Left forelimb (tissue), 1 donor: Measurements from ENCODE around the gene PRUNE1.

Experiments
- DNase-seq: peaks from one replicate; pipeline ENCODE4 v3.0.0-alpha.2; 2018; ENCODE audit warnings: low spot score

PRUNE1 gene

DNA sequence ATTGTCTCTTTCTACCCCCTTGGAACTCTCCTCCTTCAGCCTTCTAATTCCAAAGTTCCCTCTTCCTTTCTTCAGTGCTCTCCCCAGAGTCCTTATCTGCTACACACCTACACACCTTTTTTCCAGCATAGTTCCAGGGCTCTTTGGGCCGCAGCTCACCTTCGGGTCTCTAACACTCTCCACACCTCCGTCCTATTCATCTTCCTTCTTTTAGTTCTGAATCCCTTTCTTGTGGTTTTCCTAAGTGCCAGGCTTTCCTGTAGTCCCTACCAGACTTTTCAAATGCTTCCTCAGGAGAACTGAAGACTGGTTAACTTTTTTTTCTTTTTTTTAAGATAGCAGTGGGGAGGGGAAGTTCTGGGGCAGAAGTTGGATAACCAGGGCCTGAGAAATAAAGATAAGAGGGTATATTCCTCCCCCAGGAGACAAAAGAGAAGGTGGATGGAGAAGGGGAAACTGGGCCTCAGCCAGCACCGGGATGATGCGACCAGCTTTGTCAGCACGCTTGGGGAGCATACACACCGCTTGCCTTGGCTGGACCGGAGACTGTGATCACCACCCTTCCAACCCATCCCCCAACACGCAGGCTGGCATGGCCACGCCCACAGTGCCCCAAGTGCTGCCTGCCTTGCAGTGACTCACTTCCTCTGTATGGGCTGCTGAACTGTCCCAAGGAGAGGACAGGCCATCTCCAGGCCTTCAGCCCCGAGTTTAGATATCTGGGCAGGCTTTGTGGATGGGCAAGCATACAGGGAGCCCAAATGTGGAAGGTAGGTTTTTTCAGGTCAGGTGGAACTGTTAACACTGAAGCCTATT lies 31.2 kb upstream of the PRUNE1 start:
- no peak for DNase-seq

DNA sequence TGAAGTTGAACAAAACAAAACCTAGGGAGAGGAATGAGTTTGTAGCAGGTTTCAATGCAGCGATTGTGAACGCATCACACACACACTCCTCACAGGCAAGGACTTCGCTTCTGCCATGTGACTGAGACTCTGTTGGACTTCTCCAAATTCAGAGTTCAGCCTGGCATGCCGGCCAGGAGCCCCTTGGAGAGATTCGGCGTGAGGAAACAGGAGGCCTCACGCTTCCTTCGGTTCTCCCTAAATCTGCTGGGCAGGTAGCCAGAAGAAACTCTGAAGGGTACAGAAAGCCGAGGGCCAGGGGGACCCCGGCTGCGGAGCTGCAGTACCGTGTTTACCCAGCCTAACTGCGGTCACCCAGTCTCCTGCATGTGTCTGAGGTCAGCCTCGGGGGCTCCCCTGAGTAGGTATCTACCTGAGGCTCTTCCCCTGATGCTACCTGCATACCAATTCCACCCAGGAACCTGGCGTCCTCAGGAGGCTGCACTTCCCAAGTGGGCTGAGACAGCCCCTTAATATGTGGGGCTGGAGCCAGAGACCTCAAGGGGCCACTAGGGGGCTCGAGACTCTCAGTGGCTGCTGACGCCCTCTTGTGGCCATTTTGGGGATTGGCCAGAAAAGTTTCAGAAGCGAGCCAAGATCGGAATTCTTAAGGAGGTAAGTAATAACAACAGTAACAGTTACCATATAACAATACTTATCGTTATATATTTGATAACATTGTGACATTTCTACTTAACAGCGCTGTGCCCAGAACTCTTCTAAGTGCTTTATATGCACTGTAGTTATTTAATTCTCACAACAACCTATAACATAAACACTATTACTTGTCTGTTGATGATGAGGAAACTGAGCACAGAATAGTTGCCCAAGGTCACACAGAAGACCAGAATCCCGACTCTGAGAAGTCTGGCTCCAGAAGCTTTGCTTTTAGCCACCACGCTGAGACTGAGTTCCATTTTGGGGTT lies 28.9 kb upstream of the PRUNE1 start:
- peak; percentile 91 for DNase-seq

DNA sequence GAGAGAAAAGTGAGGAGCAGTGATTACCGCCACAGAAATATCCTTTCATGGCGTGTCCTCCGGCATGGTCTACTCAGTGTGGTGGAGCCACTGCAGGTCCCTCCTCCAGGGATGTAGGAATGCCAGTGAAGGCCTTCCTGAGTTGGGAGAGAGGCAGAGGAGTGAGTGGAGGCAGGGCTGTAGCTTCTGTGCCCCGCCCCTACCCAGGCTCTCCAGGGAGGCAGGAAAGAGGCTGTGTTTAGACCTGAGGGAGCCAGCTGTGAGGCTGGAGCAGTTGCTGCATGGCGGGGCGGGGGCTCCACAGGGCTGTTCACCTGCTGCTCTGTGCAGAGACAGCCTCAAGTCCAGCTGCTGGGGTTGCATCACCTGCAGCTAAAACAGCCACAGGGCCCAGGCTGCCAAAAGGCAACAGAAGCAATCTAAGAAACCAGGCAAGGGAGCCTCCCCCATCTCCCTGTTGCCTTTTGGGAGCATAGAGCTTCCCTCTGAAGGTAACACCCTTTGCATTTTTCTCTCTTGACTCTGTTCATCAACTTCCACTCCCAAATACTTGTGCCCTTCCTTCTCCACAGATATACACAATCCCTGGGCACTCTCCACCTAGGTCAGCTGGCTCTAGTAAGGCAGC lies 27.0 kb upstream of the PRUNE1 start:
- no peak for DNase-seq

DNA sequence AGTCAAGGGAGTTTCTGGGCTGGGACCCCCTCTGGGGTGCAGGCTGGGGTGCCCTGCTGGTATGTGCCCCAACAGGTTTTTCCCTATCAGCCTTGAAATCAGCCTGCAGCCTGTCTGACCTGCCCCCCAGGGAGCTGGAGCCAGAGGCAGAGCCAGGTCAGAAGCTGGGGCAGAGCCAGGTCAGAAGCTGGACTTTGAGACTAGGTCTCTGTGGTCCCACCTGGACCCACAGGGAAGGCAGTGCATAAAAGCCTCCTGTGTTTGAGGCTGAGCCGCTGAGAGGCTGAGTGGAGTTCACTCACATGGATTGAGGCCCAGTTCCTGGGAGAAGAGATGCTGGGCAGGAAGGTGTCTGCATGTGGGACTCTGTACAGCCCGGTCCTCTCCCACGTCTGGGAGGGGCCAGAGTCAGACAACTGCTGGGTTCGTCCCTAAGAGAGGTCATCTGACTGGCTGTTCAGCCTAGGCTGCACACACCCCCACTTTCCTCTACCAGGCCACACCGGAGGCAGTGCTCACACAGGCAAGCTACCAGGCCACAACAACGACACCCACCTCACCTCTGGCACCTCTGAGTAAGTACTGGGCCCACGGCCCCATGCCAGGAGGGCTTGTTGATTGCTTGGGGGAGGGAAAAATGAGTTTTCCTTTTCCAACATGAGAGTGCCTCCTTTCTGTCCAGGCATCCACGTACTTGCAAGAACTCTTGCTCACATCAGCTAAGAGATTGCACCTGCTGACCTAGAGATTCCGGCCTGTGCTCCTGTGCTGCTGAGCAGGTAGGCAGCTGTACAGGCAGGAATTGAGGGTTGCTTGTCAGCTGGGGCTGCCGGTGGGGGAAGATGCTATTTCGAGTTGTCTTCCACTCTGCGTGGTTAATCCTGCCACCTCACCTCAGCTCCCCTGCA lies 26.2 kb upstream of the PRUNE1 start, which contains the start of gene ANXA9:
Gene ANXA9 (plus strand): TSS at position 488 of the 908 bp plus-strand sequence. CDS start 814 bp downstream, outside the sequence.
- DNase-seq = no peak

DNA sequence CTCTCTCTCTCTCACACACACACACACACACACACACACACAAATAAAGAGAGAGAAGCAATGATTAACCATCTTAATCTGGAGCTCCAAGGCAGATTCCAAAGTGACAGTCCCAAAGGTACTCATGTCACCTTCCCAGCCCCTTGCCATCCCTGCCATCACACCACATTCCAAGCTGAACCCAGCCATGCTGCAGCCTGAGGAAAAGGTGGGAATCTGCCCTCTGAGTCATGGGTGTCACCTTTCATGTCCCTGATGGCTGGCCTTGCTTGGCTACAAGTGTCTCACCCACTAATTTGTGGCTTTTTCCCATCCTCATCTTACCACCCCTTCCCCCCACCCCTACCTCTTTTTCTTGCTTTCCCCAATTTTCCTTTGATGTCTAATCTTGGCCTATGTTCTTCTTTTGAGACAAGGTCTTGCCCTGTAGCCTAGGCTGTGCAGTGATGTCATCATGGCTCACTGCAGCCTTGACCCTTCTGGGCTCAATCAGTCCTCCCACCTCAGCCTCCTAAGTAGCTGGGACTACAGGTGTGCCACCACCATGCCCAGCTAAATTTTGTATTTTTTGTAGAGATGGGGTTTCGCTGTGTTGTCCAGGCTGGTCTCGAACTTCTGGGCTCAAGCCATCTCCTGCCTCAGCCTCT lies 22.9 kb upstream of the PRUNE1 start:
- no peak for DNase-seq

DNA sequence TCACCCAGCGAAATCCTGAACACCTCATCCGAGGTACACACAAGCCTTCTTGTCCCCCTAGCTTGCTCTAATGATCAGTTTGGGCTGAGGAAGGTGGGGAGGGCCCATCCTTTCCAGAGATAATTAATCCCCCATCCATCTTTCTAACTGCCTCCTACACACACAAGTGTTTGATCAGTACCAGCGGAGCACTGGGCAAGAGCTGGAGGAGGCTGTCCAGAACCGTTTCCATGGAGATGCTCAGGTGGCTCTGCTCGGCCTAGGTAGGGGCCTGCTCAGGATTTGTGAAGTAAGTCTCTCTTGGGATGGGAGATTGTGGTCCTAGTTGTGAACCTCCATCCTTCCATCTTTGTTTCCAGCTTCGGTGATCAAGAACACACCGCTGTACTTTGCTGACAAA lies 20.3 kb upstream of the PRUNE1 start:
- DNase-seq = no peak

DNA sequence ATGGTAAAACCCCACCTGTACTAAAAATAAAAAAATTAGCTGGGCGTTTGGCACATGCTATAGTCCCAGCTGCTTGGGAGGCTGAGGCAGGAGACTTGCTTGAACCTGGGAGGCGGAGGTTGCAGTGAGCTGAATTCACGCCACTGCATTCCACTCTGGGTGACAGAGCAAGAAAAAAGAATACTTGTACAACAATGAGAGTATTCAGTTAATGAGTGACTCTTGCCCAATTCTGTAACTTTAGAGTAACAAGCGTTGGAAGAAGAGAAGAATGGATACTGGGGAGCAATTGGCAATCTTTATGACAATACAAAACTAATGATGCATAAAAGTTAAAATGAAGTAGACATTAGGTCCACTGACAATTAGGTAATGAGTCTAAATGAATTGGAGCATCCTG lies 15.6 kb upstream of the PRUNE1 start:
- no peak for DNase-seq

DNA sequence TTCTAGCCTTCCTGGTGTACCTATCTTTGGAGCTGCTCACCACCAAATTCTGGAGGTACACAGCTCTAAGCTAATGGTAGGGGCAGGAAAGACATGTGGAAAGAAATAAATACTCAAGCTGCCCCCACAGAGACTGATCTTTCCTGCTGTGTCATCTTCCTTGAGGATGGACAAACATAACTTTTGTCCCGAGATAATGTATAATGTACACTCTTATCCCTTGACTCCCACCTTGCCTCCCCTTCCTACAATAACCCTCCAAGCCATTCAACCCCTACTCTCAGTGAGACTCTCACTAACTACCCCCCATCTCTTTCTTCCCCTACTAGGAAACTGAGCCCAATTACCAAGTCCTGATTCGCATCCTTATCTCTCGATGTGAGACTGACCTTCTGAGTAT lies 14.0 kb upstream of the PRUNE1 start:
- no peak for DNase-seq

DNA sequence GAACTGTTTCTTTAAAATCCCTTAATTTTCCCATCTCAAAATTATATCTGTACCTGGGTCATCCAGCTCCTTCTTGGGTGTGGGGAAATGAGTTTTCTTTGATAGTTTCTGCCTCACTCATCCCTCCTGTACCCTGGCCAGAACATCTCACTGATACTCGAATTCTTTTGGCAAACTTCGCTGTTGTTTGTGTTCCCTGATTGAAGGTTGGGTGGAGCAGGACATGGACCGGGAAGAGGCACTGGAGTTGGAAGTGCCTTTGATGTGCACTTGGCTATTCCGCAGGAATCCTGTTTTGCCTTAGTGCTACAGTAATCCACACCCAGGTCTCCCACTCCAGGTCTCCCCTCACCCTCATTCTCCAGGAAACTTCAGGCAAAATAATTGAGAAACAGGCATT lies 12.8 kb upstream of the PRUNE1 start:
- no peak for DNase-seq

DNA sequence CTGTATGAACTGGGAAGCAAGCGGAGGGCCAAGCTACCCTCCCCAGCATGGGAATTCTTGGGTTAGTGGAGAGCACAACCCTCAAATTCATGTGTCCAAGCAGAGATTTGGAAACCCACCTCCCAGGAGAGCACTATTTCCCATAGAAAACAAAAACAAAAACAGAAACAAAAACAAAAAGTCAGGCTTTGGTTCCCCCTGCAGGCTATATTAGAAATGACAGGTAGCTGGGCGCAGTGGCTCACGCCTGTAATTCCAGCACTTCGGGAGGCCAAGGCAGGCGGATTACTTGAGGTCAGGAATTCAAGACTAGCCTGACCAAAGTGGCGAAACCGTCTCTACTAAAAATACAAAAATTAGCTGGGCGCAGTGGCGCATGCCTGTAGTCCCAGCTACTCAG lies 12.4 kb upstream of the PRUNE1 start:
- DNase-seq = no peak

DNA sequence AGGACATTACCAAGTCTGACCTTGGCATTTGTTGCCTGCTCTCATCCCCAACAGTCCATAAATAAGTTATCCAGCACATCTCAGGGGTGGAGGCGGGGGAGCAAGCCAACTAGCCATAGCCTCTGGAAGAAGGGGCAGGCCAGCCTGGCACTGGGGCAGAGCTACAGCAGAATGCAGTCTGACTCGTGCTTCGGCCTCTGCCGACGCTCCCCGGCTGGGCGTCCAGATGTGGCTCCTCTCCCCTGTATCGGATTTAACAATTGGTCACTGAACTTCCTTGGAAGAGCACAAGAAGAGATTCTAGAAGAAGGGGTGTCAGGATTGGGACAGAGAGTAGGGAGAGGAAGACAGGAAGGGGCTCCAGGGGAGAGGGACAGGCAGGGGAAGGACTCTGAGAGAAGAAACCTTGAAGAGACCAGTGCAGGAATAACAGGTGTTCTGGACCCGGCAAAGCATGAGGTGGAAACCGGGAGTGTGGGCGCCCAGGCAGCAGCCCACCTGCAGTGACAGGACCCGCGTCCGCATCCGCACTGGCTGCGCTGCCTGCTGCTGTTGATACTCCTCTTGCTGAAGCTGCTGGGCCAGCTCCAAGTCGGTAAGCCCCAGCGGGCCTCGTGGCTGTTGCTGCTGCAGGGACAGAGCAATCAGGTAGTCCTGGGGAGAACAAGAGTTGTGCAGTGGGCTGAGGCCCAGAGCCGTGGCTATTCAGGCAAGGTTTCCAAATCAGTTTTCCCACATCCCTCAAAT lies 10.9 kb upstream of the PRUNE1 start:
- DNase-seq = no peak

DNA sequence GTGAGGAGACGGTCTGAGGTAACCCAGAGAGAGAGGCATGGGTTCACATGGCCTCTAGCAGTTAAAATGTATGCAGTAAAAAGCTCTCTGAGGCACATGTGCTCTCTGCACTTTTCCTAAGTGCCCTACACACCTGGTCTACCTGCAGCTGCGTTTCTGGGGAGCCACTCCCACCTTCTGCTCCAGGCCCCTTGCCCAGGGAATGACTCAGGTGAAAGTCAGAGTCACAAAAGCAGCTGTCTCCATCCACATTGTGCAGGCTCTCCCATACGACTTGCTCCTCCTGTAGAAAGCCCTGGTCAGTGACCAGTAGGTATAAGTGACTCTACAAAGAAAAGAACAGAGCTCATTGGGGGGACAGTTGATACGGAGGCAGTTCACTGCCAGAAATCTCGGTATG lies 10.3 kb upstream of the PRUNE1 start:
- no peak for DNase-seq

DNA sequence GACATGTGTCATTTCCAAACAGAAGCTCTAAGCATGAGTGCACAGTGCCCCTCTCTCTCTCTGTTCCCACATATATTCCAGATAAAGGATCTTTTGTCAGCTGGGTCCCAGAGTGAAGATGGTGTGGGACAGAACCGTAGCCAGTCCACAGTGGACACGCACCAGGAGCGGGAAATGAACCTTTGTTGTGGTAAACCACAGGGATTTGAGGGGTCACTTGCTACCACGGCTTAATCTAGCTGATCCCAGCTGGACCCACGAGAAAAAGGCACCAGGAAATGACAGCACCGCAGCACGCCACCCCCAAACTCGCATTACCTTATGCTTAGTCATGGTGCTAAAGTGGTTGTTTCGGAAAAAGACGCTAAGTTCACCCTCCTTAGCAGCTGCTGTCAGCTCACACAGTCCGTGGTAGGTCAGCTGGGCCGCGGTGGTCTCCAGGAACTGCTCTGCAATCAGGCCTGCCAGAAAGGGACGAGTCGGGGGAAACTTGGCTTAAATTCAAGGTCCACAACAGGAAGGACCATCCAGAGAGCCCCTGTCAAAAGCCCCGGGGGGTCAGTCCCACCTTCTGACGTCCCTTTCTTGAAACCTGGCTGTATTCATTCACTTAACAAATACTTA lies 9.1 kb upstream of the PRUNE1 start:
- DNase-seq = no peak

DNA sequence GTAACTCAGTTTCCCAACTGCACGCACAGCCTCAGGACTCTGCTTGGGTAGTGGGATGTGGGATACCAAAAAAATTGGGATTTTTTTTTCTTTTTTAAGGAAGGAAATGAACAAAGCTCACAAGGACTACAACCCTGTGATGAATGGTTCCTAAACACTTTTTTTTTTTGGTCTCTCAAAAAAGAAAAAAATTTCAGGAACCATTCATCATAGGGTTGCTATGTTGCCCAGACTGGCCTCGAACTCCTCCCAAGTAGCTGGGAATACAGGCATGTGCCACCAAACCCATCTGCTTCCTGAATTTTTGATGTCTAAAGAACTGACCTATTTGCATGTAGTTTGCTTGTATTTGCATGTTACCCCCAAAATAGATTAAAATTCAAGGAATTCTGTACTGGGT lies 8.3 kb upstream of the PRUNE1 start:
- no peak for DNase-seq

DNA sequence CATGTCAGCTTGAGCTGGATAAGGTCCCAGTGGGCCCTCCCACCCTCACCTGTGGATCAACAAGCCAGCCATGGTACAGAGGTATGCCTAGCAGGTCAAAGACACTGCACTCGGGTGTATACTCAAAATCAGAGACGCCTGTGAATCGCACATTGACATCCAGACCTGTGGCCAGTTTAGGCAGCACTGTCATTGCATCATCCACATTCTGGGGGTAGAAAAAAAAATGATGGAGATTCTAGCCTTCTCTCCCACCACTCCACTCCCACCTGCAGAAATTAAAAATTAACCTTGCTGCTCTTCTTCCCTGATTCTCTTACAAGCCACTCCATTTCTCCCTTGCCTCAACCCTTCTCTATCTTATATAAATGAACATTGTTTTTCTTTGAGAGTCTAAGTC lies 7.8 kb upstream of the PRUNE1 start:
- DNase-seq = no peak

DNA sequence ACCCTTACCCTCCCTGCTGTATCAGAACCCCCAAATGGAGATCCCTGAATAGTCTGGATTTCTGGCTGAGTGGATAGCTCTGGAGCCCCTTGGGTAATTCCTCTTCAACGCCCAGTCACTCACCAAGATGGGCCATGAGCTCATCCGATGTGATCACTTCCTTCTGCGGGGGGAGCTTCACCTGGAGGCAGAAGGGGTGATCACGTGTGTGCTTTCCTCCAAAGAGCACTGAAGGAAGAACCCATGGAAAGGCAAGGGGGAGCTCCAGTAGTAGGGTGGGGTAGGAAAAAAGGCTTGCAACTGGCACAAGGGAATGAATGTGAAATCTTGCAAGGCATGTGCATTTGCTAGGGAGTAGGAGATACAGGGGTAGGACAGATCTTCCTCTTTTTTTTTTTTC lies 6.6 kb upstream of the PRUNE1 start:
- DNase-seq = no peak

DNA sequence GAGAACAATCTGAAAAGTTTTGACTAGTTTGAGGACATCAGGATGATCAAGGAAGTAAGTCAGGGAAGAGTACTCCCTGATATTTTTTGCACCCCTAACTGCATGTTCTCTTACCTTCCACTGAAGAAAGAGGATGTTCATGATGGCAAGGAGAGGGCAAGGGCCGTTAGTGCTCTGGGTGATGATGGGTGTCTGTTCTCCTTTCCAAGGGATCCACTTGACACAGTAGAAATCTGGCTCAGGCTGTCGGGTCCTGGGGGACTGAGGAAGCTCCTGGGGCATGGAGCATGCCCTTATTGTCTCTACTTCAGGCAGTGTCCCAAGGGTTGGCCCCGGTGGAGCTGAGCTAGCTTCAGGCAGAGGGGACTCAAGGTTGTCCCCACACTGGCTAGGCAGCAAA lies 6.2 kb upstream of the PRUNE1 start:
- DNase-seq = no peak

DNA sequence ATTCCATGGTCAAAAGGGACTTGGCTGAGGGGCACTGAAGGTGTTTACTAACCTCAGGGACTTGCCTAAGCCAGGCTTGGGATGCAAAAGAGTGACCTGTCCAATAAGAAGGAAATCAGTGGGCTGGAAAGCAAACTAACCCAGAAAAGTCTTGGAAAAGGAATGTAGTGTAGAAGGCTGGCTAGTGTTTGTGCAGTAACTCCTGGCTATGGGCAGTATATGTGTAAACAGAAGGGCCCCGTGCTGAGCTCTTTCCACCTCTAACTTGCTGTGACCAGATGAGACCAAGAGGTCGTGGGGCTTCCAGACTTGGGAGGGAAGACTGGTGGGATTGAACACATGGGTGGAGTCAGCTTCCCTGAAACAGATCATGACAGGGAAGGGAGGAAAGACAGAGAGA lies 5.6 kb upstream of the PRUNE1 start:
- no peak for DNase-seq

DNA sequence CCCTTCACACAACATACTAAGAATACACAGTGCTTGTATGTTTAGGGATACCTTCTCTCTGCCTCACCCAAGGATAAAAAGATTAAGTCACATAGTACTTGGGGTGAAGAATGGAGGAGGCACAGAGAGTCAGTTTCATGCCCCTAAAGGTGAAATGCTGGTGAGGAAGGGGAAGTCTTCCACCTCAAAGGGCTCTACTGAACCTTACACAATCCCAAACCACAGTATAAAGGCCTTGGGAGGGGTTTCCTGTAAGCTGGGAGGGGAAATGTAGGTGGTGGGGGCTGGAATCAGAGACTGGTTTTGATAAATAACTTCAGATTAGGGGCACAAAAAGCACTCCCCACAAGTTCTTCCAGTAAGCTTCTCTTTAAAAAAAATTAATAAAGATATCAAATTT lies 5.1 kb upstream of the PRUNE1 start:
- DNase-seq = no peak
